C1 segment of cervical spinal cord (tissue), 14 donors: ENCODE measurements around the gene LCE3C.
"Not testable (repeated sequence)": the region's sequence is repeated elsewhere in the genome, so short reads cannot be mapped to it uniquely, and the experiment has no call there.

Experiments used
- DNase-seq, 14 donors: peaks; one replicate each; lab custom pipeline; 2025; lab: John Stamatoyannopoulos, UW

LCE3C gene, protein sequence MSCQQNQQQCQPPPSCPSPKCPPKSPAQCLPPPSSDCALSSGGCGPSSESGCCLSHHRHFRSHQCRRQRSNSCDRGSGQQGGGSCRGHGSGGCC

DNA sequence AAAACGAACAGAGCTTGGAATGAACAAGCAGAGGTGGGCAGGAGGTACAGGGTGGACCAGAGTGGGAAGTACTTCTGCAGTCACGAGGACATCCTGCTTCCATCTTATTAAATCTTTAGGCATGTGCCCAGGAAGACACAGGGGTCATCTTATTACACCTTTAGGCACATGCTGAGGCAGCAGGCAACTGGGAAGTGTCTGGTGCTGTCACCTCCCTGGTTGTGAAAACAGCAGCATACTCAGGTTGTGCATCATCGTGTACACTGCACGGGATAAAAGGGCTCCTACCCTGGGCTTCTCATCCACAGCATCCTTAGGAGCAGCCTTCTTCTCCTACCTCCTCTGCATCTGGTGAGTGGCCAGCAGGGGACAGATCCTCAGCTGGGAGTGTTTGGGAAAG is at the start of gene LCE3C:
TSS of gene LCE3C (plus strand) at position 301 of the 400 bp plus-strand sequence. CDS start 498 bp downstream, outside the sequence.
- DNase-seq: no peak

DNA sequence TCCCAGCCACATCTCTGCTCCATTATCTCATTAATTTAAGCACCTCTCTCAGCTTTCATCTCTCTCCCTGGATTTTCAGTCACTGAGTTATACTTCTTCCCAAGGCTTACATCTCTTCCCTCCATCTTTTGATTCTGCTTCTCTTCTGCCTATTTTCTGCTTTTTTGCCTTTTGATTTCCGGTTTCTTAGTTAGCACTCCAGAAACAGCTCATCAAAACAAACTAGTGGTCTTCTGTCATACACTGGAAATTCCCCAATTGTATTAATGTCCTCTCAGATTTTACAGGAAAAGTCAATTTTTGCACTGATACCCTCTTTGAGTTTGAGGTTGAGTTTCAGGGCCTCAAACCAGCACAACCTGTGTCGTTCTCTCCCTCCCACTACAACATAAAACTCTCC is 34.9 kb upstream of the LCE3C start:
- DNase-seq: no peak

DNA sequence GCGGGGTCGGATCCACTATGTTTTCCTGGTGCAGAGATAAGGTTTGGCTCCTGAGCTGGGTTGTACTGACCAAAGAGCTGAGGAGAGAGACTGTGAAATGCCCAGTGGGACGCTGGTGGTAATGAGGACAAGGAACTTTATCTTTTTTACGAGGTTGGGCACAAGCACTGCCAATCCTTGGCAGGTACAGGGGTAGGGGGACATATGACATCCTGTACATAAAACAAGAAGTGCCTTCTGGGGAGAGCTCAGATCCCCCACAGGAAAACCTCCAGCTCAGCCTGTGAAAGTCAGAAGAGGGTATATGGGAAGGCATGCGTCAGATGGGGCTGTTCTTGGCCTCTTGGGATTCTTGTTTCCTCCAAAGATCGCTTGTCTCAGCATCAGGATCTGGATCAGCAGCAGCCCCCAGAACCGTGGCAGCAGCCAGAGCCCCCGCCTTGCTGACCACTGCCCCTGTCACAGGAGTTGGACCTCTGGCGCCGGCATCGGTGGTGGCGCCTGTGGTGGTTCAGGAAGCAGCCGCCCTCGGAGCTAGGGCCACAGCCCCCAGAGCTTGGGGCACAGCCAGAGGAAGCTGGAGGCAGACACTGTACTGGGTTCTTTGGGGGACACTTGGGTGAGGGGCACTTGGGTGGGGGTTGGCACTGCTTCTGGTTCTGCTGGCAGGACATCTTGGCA is 34.4 kb upstream of the LCE3C start:
- DNase-seq: no peak

DNA sequence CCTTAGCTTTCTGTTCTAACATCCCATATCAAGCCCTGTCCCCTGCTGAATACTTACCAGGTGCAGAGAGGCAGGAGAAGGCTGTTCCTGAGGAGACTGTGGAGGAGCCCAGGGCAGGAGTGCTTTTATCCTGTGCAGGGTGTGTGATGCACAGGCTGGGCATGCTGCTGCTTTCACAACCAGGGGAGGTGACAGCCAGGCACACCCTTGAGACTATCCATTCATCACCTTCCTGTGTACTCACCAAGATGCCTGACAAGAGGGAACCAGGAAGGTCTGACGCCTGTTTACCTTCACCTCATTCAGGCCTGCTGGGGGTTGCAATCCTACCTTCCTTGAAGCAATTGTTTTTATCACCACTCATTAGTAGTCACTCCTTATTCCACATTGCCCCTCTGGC is 33.4 kb upstream of the LCE3C start, which contains the start of gene LCE3E:
TSS of gene LCE3E (minus strand) at position 100 of the 400 bp plus-strand sequence. CDS start 572 bp downstream, outside the sequence.
- DNase-seq: no peak

DNA sequence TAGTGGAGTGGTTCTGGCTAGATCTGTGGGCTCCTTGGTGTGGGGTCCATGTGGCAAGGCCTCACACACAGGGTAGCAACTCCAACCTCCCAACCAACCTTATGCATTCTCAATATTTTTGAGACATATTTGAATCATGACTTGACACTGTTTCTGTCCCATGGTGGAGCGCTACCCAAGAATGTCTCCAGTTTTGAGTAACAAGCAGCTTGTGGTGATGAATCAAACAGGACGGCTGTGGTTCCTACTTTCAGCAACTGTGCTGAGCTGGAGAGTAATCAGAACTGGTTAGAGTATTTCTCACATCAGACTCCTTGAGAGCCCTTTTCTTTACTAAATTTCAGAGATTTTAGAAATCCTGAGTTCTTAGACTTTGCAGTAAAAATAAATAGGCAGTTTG is 22.9 kb upstream of the LCE3C start:
- no peak for DNase-seq

DNA sequence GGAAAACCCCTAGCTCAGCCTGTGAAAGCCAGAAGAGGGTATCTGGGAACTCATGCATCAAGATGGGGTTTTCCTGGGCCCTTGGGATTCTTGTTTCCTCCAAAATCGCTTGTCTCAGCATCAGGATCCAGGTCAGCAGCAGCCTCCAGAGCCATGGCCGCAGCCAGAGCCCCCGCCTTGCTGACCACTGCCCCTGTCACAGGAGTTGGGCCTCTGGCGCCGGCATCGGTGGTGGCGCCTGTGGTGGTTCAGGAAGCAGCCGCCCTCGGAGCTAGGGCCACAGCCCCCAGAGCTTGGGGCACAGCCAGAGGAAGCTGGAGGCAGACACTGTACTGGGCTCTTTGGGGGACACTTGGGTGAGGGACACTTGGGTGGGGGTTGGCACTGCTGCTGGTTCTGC is 20.5 kb upstream of the LCE3C start:
- DNase-seq: not testable (repeated sequence)

DNA sequence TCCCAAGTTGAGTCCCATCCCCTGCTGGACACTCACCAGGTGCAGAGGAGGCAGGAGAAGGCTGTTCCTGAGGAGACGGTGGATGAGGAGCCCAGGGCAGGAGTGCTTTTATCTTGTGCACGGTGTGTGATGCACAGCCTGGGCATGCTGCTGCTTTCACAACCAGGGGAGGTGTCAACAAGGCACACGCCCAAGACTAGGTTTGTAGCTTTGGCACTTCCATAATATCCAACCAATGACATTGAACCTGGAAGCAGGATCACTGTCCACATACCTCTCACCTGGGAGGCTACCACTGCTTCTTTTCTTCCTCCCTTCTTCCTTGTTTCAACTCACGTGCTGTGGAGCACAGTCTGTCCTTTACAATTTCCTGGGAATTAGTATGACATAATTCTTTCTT is 19.6 kb upstream of the LCE3C start, which contains the start of gene LCE3D:
TSS of gene LCE3D (minus strand) at position 84 of the 400 bp plus-strand sequence. CDS start 580 bp downstream, outside the sequence.
- DNase-seq: no peak

DNA sequence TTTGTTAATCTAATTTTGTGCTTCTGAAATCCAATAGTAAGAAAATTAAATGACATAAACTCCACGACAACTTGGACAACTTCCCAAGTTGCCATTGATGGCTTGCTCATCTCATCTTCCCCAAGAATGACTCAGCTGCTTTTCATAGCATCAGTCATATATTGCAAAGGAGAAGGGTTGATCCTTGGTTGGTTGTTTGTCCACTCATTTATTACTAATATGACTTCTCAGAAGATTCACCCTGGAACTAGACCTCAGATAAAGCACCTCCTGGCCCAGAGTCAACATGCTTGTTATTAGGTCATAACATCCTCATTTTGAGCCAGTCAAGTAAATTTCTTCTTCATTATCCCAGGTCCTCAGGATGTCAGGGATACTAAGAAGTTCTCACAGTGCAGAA is 17.4 kb upstream of the LCE3C start:
- no peak for DNase-seq

DNA sequence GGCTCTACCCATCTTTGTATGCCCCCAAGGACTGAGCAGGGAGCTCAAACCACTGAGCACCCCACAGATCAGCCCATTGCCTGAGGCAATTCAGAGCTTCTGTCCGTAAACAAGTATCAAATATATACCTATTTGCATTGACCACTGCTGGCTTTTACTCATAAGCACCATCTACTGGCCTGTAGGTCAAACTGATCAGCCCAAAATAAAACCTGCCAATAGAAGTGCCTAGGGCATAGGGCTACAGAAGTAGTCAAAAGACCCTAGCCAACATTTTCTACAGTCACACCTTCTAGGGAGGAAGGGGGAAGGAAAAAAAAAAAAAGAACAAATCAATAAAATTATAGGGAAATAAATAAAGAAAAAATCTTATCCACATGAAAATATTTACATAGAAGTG is 14.4 kb upstream of the LCE3C start:
- no peak for DNase-seq

DNA sequence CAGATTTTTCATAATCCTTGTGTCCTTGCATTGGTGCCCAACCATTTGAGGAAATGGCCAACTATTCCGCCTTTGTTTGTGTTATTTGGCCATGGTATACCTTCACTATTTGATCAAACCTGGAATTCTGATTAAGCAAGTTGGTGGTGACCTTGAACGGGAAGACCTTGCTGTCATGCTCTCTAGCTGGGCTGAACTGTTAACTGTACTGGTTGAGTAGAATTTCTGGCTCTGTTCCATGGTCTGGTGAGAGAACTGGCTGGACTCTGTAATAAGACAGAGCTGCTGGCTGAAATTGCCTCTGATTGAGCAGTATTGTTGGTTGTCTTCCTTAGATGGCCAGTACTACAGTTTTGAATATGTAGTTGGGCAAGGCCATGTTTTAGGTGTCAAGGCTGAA is 3.0 kb upstream of the LCE3C start:
- no peak for DNase-seq

DNA sequence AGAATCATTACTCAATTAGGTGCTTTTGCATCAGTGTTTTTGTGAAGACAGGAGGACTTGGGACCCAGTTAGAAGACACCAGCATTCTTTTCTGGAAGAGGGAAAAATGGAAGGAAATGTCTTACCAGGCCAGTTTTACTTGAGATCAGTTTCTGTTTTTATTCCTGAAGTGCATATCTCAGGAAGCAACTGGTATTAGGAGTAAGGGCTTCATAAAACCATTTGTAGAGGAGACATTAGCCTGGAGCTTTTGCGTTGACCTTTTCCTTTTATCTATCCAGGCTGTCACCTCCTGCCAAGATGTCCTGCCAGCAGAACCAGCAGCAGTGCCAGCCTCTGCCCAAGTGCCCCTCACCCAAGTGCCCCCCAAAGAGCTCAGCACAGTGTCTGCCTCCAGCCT is 13.5 kb downstream of the LCE3C start, which contains the start of gene LCE3B:
TSS of gene LCE3B (plus strand) at position 301 of the 400 bp plus-strand sequence. CDS start at position 301, 0 bp downstream.
- no peak for DNase-seq

DNA sequence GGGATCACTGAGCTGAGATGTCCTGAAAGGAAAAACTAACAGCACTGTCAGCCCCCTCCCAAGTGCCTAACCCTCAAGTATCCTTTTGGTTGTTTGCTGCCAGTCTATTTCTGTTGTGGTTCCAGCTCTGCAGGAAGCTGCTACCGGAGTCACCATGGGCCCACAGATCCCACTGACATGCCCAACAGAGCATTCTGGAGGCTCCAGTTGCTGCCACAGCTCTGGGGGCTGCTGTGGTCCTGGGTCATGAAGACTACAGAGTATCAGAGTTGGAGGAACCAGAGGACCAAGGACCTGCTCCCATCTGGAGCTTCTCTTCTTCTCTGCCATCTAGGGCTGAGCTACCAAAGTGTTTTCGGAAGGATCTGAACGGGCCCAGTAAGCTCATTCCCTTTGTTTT is 22.0 kb downstream of the LCE3C start:
- no peak for DNase-seq

DNA sequence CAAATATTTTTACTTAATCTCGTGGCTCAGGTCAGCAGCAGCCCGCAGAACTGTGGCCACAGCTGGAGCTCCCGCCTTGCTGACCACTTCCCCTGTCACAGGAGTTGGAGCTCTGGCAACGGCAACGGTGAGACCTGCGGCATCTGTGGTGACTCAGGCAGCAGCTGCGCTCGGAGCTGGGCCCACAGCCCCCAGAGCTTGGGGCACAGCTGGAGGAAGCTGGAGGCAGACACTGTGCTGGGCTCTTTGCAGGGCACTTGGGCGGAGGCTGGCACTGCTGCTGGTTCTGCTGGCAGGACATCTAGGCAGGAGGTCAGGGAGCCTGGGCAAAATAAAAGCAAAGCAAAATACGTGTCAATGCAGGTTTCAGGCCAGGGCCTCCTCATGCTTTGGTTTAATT is 22.8 kb downstream of the LCE3C start, which contains the start of gene LCE3A:
TSS of gene LCE3A (minus strand) at position 301 of the 400 bp plus-strand sequence. CDS start at position 301, 0 bp downstream.
- DNase-seq: no peak

DNA sequence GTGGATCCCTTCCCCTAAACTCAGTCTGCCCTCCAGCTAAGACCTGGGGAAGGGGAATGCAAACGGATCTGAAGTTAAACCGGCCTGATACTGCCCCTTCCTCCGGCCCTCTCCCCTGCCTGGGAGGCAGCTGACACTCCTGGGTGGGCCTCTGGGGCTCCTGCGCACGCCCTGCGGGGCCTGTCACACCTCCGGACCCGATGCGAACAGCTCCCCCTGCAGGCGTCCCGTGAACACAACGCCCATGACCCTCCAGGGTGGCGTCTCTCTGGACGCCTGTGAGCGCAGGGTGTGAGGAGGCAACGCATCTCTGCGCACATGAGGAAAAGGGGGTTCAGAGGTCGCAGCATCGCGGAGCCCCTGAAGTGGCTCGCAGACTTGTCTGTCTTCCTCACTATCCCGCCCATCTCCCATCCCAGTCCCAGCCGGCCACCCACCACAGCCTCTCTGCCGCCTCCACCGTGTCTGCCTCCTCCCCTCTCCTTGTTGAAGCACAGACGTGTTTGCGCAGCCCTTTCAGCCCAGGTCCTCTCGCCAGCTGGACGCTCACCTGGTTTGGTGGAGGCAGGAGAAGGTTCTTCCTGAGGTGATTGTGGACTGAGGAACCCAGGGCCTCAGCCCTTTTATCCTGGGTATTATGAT is 23.3 kb downstream of the LCE3C start:
- no peak for DNase-seq

DNA sequence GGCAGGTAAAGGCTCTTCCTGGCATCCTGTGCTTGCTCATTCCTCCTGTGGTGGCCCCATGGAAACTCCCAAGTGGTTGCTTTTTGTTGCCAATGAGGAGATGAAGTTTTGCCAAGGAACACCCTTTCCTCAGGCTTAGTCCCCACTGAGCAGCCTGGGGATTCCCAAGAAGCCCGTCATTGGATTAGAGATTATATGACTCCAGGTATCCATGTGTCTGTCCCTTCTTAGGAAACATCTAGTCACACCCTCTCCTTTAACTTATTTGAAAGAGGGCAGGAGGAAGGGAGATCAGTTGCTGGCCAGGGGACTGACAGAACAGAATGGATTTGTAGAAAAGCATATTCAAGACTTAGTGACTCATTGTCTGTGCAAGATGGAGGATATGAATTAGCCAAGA is 26.7 kb downstream of the LCE3C start:
- no peak for DNase-seq

DNA sequence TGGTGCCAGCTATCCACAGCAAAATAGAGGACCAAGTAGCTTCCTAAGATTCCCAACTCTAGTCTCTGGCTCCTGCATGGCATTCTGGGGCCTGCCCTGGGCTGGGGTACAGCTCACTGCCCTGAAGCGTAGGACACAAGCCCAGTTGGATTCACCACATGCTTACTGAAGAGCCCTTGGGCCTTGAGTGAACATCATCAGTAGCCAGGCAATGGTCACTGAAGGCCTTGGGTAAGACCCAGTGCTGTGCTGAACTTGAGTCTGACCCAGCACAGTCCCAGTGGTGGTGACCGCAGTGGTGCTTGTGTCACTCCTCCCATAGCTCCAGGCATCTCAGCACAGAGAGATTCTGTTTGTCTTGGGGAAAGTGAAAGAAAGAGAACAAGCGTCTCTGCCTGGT is 30.6 kb downstream of the LCE3C start:
- DNase-seq: no peak

DNA sequence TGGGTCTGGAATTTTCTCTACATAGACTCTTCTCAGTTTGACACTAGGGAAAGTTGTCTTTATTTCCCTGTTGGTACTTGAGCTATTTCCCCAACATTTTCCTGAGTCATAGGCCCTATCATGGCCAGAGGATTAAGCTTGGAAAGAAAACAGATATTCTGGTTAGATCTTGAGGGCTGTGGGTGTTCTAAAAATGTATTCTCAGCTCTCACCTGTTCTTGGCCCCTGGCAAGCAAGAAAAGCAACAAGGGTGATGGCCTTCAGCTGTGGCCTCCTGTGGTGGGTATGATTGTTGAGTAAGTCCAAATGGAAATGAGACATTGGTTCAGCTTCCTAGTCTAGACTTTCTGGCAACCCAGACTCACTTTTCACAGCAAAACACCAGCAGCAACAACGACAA is 40.3 kb downstream of the LCE3C start:
- no peak for DNase-seq

DNA sequence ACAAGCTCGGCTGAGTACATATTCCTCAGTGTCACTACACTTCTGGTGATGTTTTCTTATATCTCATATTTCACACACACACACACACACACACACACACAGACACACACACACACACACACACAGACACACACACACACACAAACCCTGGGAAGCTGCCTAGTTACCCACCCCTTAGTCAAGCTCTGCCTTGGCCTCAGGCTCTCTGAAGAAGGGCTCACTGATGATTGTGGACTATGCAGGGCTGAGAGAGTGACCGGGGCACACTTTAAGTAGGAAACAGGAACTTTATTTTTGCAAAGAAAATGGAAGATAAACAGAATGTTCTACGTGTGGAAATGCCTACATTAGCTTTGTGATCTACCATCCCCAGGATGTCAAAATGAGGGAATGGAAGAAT is 43.9 kb downstream of the LCE3C start:
- DNase-seq: no peak

DNA sequence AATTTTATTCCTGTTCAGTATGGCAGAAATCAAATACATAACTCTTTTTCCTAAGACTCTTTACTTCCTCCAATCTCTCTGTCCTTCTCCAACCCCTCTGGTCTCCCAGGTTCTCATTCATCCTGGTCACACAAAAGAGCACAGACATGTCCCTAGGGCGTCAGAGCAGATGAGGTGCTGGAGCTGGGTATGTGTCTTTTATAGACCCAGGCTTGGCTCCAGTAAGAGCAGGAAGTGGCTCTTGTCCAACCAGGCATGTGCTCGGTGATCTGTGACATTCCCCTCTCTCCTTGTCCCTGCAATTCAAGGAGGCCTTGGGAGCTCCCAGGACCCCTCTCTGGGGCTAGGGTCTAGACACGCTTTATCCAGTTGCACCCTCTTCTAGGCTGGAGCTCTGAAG is 45.1 kb downstream of the LCE3C start:
- no peak for DNase-seq

DNA sequence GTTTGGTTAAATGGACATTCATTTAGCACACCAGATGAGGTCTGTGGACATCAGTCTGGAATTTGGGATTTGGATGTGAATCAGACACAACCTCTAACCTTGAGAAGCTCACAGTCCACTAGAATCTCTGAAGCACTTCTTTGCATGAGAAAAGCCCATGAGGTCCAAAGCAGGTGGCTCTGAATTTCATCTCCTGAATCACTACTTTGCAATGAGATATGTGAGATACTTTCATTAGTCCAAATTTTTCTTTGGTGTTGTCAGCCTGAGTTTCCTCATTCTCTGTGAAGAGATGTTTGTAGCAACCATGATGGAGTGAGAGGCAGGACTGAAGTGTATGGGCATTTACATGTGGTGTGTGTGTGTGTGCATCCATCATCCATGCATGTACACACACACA is 46.6 kb downstream of the LCE3C start:
- DNase-seq: no peak
